Measurements from ENCODE around the gene ANK2.

- TF ChIP-seq CTCF (IDR thresholded peaks at IDR 0.05; ENCODE audit: insufficient read depth, low read length) (no peak), POLR2AphosphoS5 (IDR thresholded peaks at IDR 0.05; ENCODE audit: low read depth) (no peak), REST (IDR thresholded peaks at IDR 0.05; ENCODE audit: insufficient replicate concordance, low read depth) (no peak)
Observed at GRCh38 chr4:113173793-113174264, 124.4 kb downstream of the ANK2 start.
